Measurements from ENCODE around the gene CWF19L2. TPM values are rescaled to one million over a fixed set of nuclear protein-coding genes. Genes with fewer than 3 reads are reported as not detected.
"Not testable (repeated sequence)": the region's sequence is repeated elsewhere in the genome, so short reads cannot be mapped to it uniquely, and the experiment has no call there.

The CWF19L2 gene
- total RNA-seq: 10.9 and 13.3 TPM in 2 replicates

DNA sequence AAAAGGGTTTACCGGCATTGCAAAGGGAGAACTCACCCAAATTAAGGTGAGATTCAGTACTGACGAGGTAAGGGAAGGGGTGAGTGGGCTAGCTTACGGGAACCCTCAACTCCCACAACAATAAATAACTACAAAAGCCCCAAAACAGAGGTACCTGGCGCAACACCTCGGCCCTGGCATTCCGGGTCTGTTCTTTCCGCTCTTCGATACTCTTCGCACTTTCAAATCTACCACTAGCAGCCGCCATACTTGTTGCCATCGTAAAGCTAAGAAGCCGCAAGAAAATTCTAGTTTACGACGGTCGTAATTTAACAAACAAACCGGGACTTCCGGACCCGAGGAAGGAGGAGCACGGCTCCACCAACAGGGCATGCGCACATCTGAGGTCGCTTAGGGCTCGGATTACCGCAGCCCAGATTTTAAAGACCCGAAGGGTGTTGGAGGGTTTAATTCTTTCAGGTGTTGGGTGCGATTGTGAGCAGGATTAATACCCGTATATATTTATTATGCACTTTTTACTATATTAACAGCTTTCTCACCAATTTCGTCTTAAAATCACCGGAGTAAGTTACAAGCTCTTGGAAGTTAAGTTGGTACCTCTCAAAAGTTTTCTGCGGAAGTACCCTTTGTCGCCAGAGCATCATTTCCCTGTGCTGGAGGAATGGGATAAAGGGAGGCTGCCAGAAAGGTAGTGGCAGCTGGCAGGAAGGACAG lies at the start of gene CWF19L2:
TSS of gene CWF19L2 (minus strand) at position 268 of the 714 bp plus-strand sequence. CDS start at position 259, 9 bp downstream.
- H3K4me2 ChIP-seq (ENCODE audit: insufficient read depth, low read length): peak within 1 kb of the TSS; percentile 97
- H3K79me2 ChIP-seq (ENCODE audit: insufficient read depth, low read length): peaks cover 18% of the 10 kb centered on the region
- H3K4me1 ChIP-seq (ENCODE audit: insufficient read depth, low read length): peaks cover 12% of the 10 kb centered on the region
- H3K27ac ChIP-seq (ENCODE audit: low read depth, low read length): peak within 1 kb of the TSS; percentile 49
- TF ChIP-seq, protein P1, sequence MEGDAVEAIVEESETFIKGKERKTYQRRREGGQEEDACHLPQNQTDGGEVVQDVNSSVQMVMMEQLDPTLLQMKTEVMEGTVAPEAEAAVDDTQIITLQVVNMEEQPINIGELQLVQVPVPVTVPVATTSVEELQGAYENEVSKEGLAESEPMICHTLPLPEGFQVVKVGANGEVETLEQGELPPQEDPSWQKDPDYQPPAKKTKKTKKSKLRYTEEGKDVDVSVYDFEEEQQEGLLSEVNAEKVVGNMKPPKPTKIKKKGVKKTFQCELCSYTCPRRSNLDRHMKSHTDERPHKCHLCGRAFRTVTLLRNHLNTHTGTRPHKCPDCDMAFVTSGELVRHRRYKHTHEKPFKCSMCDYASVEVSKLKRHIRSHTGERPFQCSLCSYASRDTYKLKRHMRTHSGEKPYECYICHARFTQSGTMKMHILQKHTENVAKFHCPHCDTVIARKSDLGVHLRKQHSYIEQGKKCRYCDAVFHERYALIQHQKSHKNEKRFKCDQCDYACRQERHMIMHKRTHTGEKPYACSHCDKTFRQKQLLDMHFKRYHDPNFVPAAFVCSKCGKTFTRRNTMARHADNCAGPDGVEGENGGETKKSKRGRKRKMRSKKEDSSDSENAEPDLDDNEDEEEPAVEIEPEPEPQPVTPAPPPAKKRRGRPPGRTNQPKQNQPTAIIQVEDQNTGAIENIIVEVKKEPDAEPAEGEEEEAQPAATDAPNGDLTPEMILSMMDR (IDR thresholded peaks at IDR 0.05; ENCODE audit: extremely low read depth, low read depth, low read length): no peak
- H4K20me1 ChIP-seq (ENCODE audit: insufficient read depth, low read length): no peaks in the 10 kb centered on the region
- peak; percentile 80 for DNase-seq (ENCODE audit: insufficient read length, low spot score, missing footprints)
- H3K9me3 ChIP-seq (ENCODE audit: low read depth, low read length): no peaks in the 10 kb centered on the region
- H2AFZ ChIP-seq (ENCODE audit: low read length): peak within 1 kb of the TSS; percentile 95
- no peaks in the 10 kb centered on the region for H3K27me3 ChIP-seq (ENCODE audit: insufficient read depth, low read length)
- H3K36me3 ChIP-seq (ENCODE audit: insufficient read depth, low read length): peaks cover 16% of the 10 kb centered on the region
- peak within 1 kb of the TSS; percentile 79 for H3K4me3 ChIP-seq (ENCODE audit: insufficient read depth, low read length)

DNA sequence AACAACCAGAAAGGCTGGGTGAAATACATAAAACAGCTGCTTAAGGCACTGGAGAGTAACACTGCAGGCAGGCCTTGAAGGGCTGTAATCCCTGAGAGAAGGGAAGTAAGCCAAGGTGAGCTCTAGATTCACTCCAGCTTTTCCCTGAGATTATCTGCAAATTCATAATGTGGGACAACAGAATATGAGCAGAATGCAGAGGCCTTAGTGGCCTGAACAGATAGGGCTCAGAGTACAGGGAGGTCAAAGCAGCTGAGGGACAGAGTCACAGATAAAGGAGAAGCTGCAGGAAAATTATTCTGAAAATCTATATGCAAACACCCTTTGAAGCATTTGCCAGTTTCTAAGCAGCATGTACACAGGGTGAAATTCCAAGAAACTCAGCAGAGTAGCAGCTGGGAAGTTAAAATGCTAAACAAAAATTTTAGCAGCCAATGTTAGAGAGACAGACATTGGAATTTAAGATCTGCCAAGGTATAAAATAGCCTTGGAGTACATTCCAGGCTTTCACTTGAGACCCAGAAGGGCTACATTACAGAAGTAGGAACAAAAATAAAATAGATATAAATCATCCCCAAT lies 48.1 kb upstream of the CWF19L2 start:
- no peaks in the 10 kb centered on the region for H3K9me3 ChIP-seq (ENCODE audit: low read depth, low read length)
- no peaks in the 10 kb centered on the region for H3K79me2 ChIP-seq (ENCODE audit: insufficient read depth, low read length)
- TF ChIP-seq, protein P1 (IDR thresholded peaks at IDR 0.05; ENCODE audit: extremely low read depth, low read depth, low read length): no peak
- no peaks in the 10 kb centered on the region for H3K4me1 ChIP-seq (ENCODE audit: insufficient read depth, low read length)
- H3K27me3 ChIP-seq (ENCODE audit: insufficient read depth, low read length): no peaks in the 10 kb centered on the region
- H3K4me2 ChIP-seq (ENCODE audit: insufficient read depth, low read length): no peak overlapping the region
- H3K4me3 ChIP-seq (ENCODE audit: insufficient read depth, low read length): no peak overlapping the region
- H4K20me1 ChIP-seq (ENCODE audit: insufficient read depth, low read length): no peaks in the 10 kb centered on the region
- H3K36me3 ChIP-seq (ENCODE audit: insufficient read depth, low read length): no peaks in the 10 kb centered on the region
- H3K27ac ChIP-seq (ENCODE audit: low read depth, low read length): no peak overlapping the region
- no peak overlapping the region for H2AFZ ChIP-seq (ENCODE audit: low read length)
- no peak for DNase-seq (ENCODE audit: insufficient read length, low spot score, missing footprints)

DNA sequence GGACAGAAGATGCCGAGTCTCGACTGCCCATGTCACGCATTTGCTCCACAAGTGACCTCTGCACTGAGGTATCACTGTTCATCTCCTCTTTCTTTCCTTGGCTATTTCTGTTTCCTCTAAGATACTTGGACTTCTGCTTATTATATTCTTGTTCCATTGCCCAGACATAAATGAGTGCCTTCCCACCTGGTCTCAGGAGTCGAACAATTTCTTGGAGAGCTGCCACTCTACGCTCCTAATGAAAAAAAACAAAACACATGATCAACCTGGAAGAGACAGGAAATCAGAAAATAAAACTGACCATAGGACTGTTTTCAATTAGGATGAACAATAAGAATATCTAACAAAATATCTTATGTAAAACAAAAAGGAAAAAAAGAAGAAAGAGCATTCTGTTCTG lies 47.4 kb upstream of the CWF19L2 start:
- no peaks in the 10 kb centered on the region for H4K20me1 ChIP-seq (ENCODE audit: insufficient read depth, low read length)
- H3K4me3 ChIP-seq (ENCODE audit: insufficient read depth, low read length): no peak overlapping the region
- H3K4me1 ChIP-seq (ENCODE audit: insufficient read depth, low read length): no peaks in the 10 kb centered on the region
- H3K9me3 ChIP-seq (ENCODE audit: low read depth, low read length): no peaks in the 10 kb centered on the region
- no peak overlapping the region for H2AFZ ChIP-seq (ENCODE audit: low read length)
- no peak overlapping the region for H3K27ac ChIP-seq (ENCODE audit: low read depth, low read length)
- H3K4me2 ChIP-seq (ENCODE audit: insufficient read depth, low read length): no peak overlapping the region
- H3K36me3 ChIP-seq (ENCODE audit: insufficient read depth, low read length): no peaks in the 10 kb centered on the region
- no peaks in the 10 kb centered on the region for H3K79me2 ChIP-seq (ENCODE audit: insufficient read depth, low read length)
- TF ChIP-seq, protein P1 (IDR thresholded peaks at IDR 0.05; ENCODE audit: extremely low read depth, low read depth, low read length): no peak
- no peak for DNase-seq (ENCODE audit: insufficient read length, low spot score, missing footprints)
- H3K27me3 ChIP-seq (ENCODE audit: insufficient read depth, low read length): no peaks in the 10 kb centered on the region

DNA sequence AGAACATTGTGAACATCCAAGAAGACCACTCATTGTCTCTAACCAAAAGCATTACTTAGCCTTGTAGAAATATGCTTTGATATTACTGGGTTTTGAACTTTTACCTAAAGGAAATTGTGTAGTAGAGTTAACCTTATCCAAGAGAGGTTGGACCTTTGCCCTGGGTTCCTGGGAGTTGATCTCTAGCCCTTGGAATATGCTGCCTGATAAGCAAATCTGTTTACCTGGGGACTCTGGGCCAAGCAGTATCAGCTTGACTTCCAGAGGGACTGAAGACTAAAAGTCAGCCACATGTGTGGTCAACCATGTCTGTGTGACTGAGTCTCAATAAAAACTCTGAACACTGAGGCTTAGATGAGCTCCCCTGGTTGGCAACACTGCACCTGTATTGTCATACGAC lies 44.1 kb upstream of the CWF19L2 start:
- H3K27ac ChIP-seq (ENCODE audit: low read depth, low read length): no peak overlapping the region
- no peaks in the 10 kb centered on the region for H3K9me3 ChIP-seq (ENCODE audit: low read depth, low read length)
- H3K4me1 ChIP-seq (ENCODE audit: insufficient read depth, low read length): no peaks in the 10 kb centered on the region
- no peak for DNase-seq (ENCODE audit: insufficient read length, low spot score, missing footprints)
- H3K36me3 ChIP-seq (ENCODE audit: insufficient read depth, low read length): no peaks in the 10 kb centered on the region
- TF ChIP-seq, protein P1 (IDR thresholded peaks at IDR 0.05; ENCODE audit: extremely low read depth, low read depth, low read length): no peak
- no peaks in the 10 kb centered on the region for H4K20me1 ChIP-seq (ENCODE audit: insufficient read depth, low read length)
- H3K79me2 ChIP-seq (ENCODE audit: insufficient read depth, low read length): no peaks in the 10 kb centered on the region
- H3K4me2 ChIP-seq (ENCODE audit: insufficient read depth, low read length): no peak overlapping the region
- no peak overlapping the region for H3K4me3 ChIP-seq (ENCODE audit: insufficient read depth, low read length)
- no peaks in the 10 kb centered on the region for H3K27me3 ChIP-seq (ENCODE audit: insufficient read depth, low read length)
- H2AFZ ChIP-seq (ENCODE audit: low read length): no peak overlapping the region

DNA sequence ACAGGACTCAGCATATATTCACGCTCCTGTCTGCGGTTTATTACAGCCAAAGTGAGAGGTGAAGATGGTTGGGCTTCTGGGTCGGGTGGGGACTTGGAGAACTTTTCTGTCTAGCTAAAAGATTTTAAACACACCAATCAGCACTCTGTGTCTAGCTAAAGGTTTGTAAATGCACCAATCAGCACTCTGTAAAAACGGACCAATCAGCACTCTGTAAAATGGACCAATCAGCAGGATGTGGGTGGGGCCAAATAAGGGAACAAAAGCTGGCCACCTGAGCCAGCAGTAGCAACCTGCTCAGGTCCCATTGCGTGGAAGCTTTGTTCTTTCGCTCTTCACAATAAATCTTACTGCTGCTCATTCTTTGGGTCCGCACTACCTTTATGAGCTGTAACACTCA lies 39.7 kb upstream of the CWF19L2 start:
- not testable (repeated sequence) for DNase-seq (ENCODE audit: insufficient read length, low spot score, missing footprints); H3K79me2 ChIP-seq (ENCODE audit: insufficient read depth, low read length); H3K27ac ChIP-seq (ENCODE audit: low read depth, low read length); H3K27me3 ChIP-seq (ENCODE audit: insufficient read depth, low read length); H2AFZ ChIP-seq (ENCODE audit: low read length); H3K36me3 ChIP-seq (ENCODE audit: insufficient read depth, low read length); H4K20me1 ChIP-seq (ENCODE audit: insufficient read depth, low read length); H3K4me2 ChIP-seq (ENCODE audit: insufficient read depth, low read length); H3K4me1 ChIP-seq (ENCODE audit: insufficient read depth, low read length); H3K4me3 ChIP-seq (ENCODE audit: insufficient read depth, low read length); H3K9me3 ChIP-seq (ENCODE audit: low read depth, low read length)
